ENCODE results near the gene SCAMP3.

- TF ChIP-seq ATF3 (IDR thresholded peaks at IDR 0.05) (no peak), MAX (IDR thresholded peaks at IDR 0.05) (no peak), CTCF (IDR thresholded peaks at IDR 0.05; ENCODE audit: low read depth, low read length, missing input control) (no peak)
Measured at GRCh38 chr1:155268630-155269029, 6.5 kb upstream of the SCAMP3 start.
